Measurements from ENCODE around the gene TNFRSF25.

The TNFRSF25 gene

GRCh38 chr1:6483761-6484117, 17.8 kb upstream of the TNFRSF25 start:
- Histone ChIP-seq H3K9me3 (ENCODE audit: control insufficient read depth, low read depth, low read length) (no peaks in the 10 kb centered on the region), H3K36me3 (ENCODE audit: control insufficient read depth, low read depth, low read length) (no peaks in the 10 kb centered on the region), H3K27ac (ENCODE audit: low read length) (no peak overlapping the region), H3K4me3 (ENCODE audit: low read length) (no peak overlapping the region), H3K27me3 (ENCODE audit: control insufficient read depth, insufficient read depth, low read length) (peaks cover 10% of the 10 kb centered on the region), H3K4me1 (ENCODE audit: control insufficient read depth, low read depth, low read length) (peaks cover 4% of the 10 kb centered on the region), H3K9ac (ENCODE audit: low read length) (no peak overlapping the region)

- H3K9ac ChIP-seq (ENCODE audit: low read length), result no peak overlapping the region
- H3K27me3 ChIP-seq (ENCODE audit: control insufficient read depth, insufficient read depth, low read length), result peaks cover 10% of the 10 kb centered on the region
- peaks cover 4% of the 10 kb centered on the region for H3K4me1 ChIP-seq (ENCODE audit: control insufficient read depth, low read depth, low read length)
Measured at GRCh38 chr1:6483017-6483760, 17.2 kb upstream of the TNFRSF25 start.

GRCh38 chr1:6481820-6482219, 15.8 kb upstream of the TNFRSF25 start:
- Histone ChIP-seq H3K27me3 (ENCODE audit: control insufficient read depth, insufficient read depth, low read length) (peaks cover 10% of the 10 kb centered on the region), H3K9me3 (ENCODE audit: control insufficient read depth, low read depth, low read length) (no peaks in the 10 kb centered on the region), H3K27ac (ENCODE audit: low read length) (no peak overlapping the region), H3K4me1 (ENCODE audit: control insufficient read depth, low read depth, low read length) (peaks cover 7% of the 10 kb centered on the region), H3K4me3 (ENCODE audit: low read length) (no peak overlapping the region), H3K36me3 (ENCODE audit: control insufficient read depth, low read depth, low read length) (no peaks in the 10 kb centered on the region), H3K9ac (ENCODE audit: low read length) (no peak overlapping the region)

More at GRCh38 chr1:6483017-6483760, 17.2 kb upstream of the TNFRSF25 start:
- no peak overlapping the region for H3K27ac ChIP-seq (ENCODE audit: low read length)
- no peaks in the 10 kb centered on the region for H3K9me3 ChIP-seq (ENCODE audit: control insufficient read depth, low read depth, low read length)
- H3K4me3 ChIP-seq (ENCODE audit: low read length), result no peak overlapping the region
- H3K36me3 ChIP-seq (ENCODE audit: control insufficient read depth, low read depth, low read length), result no peaks in the 10 kb centered on the region

- H3K9me3 ChIP-seq (ENCODE audit: control insufficient read depth, low read depth, low read length), result no peaks in the 10 kb centered on the region
- no peaks in the 10 kb centered on the region for H3K27me3 ChIP-seq (ENCODE audit: control insufficient read depth, insufficient read depth, low read length)
- peaks cover 6% of the 10 kb centered on the region for H3K4me1 ChIP-seq (ENCODE audit: control insufficient read depth, low read depth, low read length)
- no peak overlapping the region for H3K4me3 ChIP-seq (ENCODE audit: low read length)
- H3K36me3 ChIP-seq (ENCODE audit: control insufficient read depth, low read depth, low read length), result peaks cover 5% of the 10 kb centered on the region
- H3K9ac ChIP-seq (ENCODE audit: low read length), result no peak overlapping the region
- no peak overlapping the region for H3K27ac ChIP-seq (ENCODE audit: low read length)
Measured at GRCh38 chr1:6477039-6477820, 11.3 kb upstream of the TNFRSF25 start.

DNA sequence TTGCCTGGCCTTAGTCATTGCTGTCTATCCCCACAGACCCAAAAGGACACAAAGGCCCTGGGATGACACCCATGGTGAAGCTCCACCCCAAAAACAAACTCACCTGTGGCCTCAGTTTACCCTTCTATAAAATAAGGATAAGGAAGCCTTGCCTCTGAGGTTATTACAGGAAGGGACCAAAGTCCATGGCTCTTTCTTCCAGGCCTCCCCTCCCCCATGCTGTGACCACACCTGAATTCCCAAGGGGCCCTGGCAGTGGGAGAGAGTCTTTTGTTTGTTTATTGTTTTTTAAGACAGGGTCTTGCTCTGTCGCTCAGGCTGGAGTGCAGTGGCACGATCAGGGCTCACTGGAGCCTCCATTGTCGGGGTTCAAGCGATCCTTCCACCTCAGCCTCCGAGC, 10.5 kb upstream of the TNFRSF25 start:
- H3K27me3 ChIP-seq (ENCODE audit: control insufficient read depth, insufficient read depth, low read length), result no peaks in the 10 kb centered on the region
- peaks cover 5% of the 10 kb centered on the region for H3K36me3 ChIP-seq (ENCODE audit: control insufficient read depth, low read depth, low read length)
- H3K4me3 ChIP-seq (ENCODE audit: low read length), result no peak overlapping the region
- H3K9ac ChIP-seq (ENCODE audit: low read length), result no peak overlapping the region
- H3K4me1 ChIP-seq (ENCODE audit: control insufficient read depth, low read depth, low read length), result peaks cover 6% of the 10 kb centered on the region
- no peak overlapping the region for H3K27ac ChIP-seq (ENCODE audit: low read length)
- no peaks in the 10 kb centered on the region for H3K9me3 ChIP-seq (ENCODE audit: control insufficient read depth, low read depth, low read length)

DNA sequence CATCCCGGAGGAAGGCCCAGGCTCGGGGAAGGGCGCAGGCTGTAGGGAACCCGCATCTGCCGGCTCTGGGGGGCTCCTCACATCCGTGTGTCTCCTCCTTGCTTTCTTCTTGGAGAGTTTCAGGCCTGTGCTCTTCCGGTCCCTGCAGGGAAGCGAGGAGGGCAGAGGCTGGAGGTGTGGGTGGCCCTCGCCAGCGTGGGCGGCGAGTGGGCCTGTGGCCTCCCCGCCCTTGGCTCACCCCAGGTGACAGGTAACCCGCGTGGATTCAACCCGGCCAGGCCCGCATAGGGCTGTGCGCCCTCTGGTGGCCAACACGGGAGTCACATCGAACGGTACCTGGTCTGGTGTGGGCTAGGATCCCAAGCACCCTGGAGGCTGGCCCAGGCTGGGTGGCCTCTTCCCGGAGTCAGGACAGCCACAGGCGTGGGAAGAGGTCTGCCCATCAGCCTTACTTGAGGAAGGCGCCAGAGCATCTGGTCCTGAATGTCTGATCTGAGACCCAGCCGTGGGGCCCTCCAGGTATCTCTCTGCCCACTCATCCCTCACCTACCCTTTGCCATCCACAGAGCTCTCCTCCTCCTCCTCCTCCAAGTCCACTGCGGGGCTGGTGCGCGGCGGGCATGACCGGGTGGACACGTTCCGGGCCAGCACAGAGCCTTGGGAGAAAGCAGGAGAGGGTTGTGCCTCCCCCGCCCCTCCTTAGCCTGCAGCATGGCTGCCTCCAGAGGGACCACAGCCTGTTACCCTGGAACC, 9.6 kb upstream of the TNFRSF25 start:
- Histone ChIP-seq H3K9me3 (ENCODE audit: control insufficient read depth, low read depth, low read length) (no peaks in the 10 kb centered on the region), H3K9ac (ENCODE audit: low read length) (no peak overlapping the region), H3K36me3 (ENCODE audit: control insufficient read depth, low read depth, low read length) (peaks cover 5% of the 10 kb centered on the region), H3K27me3 (ENCODE audit: control insufficient read depth, insufficient read depth, low read length) (no peaks in the 10 kb centered on the region), H3K4me3 (ENCODE audit: low read length) (no peak overlapping the region), H3K27ac (ENCODE audit: low read length) (no peak overlapping the region), H3K4me1 (ENCODE audit: control insufficient read depth, low read depth, low read length) (peaks cover 6% of the 10 kb centered on the region)

GRCh38 chr1:6474815-6475282, 8.9 kb upstream of the TNFRSF25 start:
- Histone ChIP-seq H3K4me1 (ENCODE audit: control insufficient read depth, low read depth, low read length) (peaks cover 6% of the 10 kb centered on the region), H3K27me3 (ENCODE audit: control insufficient read depth, insufficient read depth, low read length) (no peaks in the 10 kb centered on the region), H3K4me3 (ENCODE audit: low read length) (no peak overlapping the region), H3K9me3 (ENCODE audit: control insufficient read depth, low read depth, low read length) (no peaks in the 10 kb centered on the region), H3K36me3 (ENCODE audit: control insufficient read depth, low read depth, low read length) (peaks cover 9% of the 10 kb centered on the region), H3K9ac (ENCODE audit: low read length) (no peak overlapping the region), H3K27ac (ENCODE audit: low read length) (no peak overlapping the region)

DNA sequence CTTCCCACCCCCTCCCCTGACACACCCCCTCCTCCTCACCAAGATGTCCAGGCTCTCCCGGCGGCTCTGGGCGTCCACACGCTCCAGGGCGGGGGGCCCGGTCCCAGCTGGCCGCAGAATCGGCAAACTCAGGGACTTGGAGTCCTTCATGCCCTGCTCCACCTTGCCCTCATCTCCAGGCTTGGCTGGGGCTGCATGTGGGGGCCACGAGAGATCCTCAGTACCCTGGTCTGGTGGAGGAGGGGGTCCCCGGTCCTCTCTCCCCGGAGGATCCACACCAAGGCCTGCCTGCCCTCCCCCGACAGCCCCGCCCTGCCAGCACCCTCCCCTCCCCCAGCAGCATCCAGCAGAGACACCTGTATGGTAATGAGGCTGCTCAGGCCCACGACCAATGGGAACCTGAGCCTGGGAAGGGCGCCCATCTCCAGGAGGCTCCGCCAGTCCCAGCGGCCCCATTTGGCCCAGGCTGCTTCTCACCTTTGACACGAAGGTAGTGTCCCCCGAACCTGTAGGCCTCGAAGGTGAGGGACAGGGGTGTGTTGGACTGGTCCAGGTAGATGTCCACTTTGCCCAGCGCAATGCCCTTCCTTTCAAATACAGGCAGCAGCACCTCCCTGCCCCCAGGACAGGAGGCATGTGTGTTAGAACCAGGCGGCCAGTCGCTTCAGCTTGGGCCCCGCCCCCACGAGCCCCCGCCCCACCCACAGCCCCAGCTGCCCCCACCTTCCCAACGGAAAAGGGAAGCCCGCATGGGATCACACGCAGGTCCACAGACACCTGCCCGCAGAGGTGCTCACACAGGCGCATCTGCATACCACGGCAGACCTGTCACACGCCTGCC, 8.2 kb upstream of the TNFRSF25 start:
- Histone ChIP-seq H3K9me3 (ENCODE audit: control insufficient read depth, low read depth, low read length) (no peaks in the 10 kb centered on the region), H3K4me3 (ENCODE audit: low read length) (no peak overlapping the region), H3K36me3 (ENCODE audit: control insufficient read depth, low read depth, low read length) (peaks cover 14% of the 10 kb centered on the region), H3K27me3 (ENCODE audit: control insufficient read depth, insufficient read depth, low read length) (no peaks in the 10 kb centered on the region), H3K9ac (ENCODE audit: low read length) (no peak overlapping the region), H3K27ac (ENCODE audit: low read length) (no peak overlapping the region), H3K4me1 (ENCODE audit: control insufficient read depth, low read depth, low read length) (peaks cover 6% of the 10 kb centered on the region)

DNA sequence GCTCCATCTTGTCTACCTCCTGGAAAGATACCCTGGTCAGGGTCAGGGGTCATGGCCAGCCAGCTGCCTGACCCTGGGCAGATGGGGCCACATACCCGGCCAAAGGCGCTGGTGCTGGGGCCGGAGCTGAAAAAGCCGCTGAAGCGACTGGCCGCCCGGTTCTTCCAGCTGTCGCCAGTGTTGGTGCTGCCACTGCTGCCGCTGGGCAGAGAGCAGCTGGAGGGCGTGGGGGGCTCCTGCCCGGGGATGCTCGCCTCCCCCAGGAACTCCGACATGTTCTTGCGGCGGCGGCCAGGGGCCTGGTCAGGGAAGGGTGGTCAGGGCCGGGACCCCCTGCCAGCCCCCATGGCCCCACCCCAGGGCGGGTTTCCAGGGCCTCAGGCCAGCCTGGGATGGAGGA, 7.2 kb upstream of the TNFRSF25 start:
- no peak overlapping the region for H3K27ac ChIP-seq (ENCODE audit: low read length)
- H3K36me3 ChIP-seq (ENCODE audit: control insufficient read depth, low read depth, low read length), result peaks cover 23% of the 10 kb centered on the region

DNA sequence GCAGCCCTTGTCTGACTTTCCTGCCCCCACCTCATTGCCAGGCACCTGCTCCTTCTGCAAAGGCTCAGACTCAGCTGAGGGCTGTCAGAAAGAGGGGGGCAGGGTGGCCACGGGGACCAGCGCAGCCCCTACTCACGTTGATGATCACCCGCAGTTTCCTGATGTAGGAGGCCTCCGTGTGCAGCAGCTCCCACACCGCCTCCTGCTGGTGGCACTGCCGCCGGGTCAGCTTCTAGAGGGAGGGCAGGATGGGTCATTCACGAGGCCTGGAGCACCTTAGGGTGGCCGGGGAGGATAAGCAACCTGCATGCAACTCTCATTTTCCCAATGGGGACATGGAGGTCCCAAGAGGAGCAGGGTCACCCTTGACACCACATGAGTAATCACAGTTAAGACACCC, 6.4 kb upstream of the TNFRSF25 start:
- H3K36me3 ChIP-seq (ENCODE audit: control insufficient read depth, low read depth, low read length), result peaks cover 24% of the 10 kb centered on the region
- H3K27me3 ChIP-seq (ENCODE audit: control insufficient read depth, insufficient read depth, low read length), result no peaks in the 10 kb centered on the region
- H3K9me3 ChIP-seq (ENCODE audit: control insufficient read depth, low read depth, low read length), result no peaks in the 10 kb centered on the region
- H3K4me1 ChIP-seq (ENCODE audit: control insufficient read depth, low read depth, low read length), result peaks cover 6% of the 10 kb centered on the region
- no peak overlapping the region for H3K4me3 ChIP-seq (ENCODE audit: low read length)
- H3K27ac ChIP-seq (ENCODE audit: low read length), result no peak overlapping the region
- H3K9ac ChIP-seq (ENCODE audit: low read length), result no peak overlapping the region

More for the DNA sequence above, 7.2 kb upstream of the TNFRSF25 start:
- Histone ChIP-seq H3K4me3 (ENCODE audit: low read length) (no peak overlapping the region), H3K9me3 (ENCODE audit: control insufficient read depth, low read depth, low read length) (no peaks in the 10 kb centered on the region), H3K27me3 (ENCODE audit: control insufficient read depth, insufficient read depth, low read length) (no peaks in the 10 kb centered on the region), H3K4me1 (ENCODE audit: control insufficient read depth, low read depth, low read length) (peaks cover 6% of the 10 kb centered on the region), H3K9ac (ENCODE audit: low read length) (no peak overlapping the region)

DNA sequence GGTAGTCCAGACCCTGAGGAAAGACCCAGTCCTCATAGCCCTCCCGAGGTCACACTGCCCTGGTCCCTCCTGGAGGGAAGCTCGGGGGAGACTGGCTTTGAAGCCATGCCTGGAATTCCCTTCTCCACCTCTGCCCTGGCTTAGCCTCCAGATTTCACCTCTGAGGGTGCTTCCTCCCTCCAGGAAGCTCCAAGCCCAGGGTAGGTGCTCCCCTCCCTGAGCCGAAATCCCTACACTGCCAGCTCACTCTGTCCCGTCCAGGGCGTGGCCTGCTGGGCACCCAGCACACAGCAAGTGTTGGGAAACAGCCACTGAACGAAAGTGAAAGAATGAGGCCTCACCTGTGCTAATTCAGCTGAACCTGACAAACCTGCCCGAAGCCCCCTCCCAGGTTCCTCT, 6.0 kb upstream of the TNFRSF25 start:
- peaks cover 5% of the 10 kb centered on the region for H3K4me1 ChIP-seq (ENCODE audit: control insufficient read depth, low read depth, low read length)
- H3K27me3 ChIP-seq (ENCODE audit: control insufficient read depth, insufficient read depth, low read length), result no peaks in the 10 kb centered on the region
- H3K4me3 ChIP-seq (ENCODE audit: low read length), result no peak overlapping the region
- H3K9ac ChIP-seq (ENCODE audit: low read length), result no peak overlapping the region
- no peak overlapping the region for H3K27ac ChIP-seq (ENCODE audit: low read length)
- no peaks in the 10 kb centered on the region for H3K9me3 ChIP-seq (ENCODE audit: control insufficient read depth, low read depth, low read length)
- peaks cover 24% of the 10 kb centered on the region for H3K36me3 ChIP-seq (ENCODE audit: control insufficient read depth, low read depth, low read length)
